ENCODE data around the gene FBLL1.

Gene FBLL1

GRCh38 chr5:168578538-168579487 is 49.7 kb downstream of the FBLL1 start, which contains the start of gene PANK3:
Gene PANK3 (minus strand): TSS chr5:168579368. CDS start chr5:168579283, 85 bp downstream.
- Histone ChIP-seq H3K36me3 (ENCODE audit: control insufficient read depth in 2 of 2, insufficient read depth in 2 of 2, low read length in 2 of 2) (no peaks in the 10 kb centered on the region), H3K4me1 (ENCODE audit: control insufficient read depth, insufficient read depth, low read length) (peaks cover 12% of the 10 kb centered on the region), H3K4me3 (ENCODE audit: low read length in 2 of 2) (peak within 1 kb of the TSS; percentile 93 to 97), H3K9ac (ENCODE audit: low read length in 2 of 2) (peak within 1 kb of the TSS; percentile 95 to 97), H3K27me3 (ENCODE audit: control insufficient read depth in 1 of 2, insufficient read depth in 2 of 2, low read length in 2 of 2) (no peaks in the 10 kb centered on the region), H3K9me3 (ENCODE audit: control insufficient read depth in 2 of 2, low read length in 2 of 2) (no peaks in the 10 kb centered on the region), H3K27ac (ENCODE audit: low read length) (peak within 1 kb of the TSS; percentile 93)

- H3K36me3 ChIP-seq (ENCODE audit: control insufficient read depth in 2 of 2, insufficient read depth in 2 of 2, low read length in 2 of 2) = no peaks in the 10 kb centered on the region
- H3K4me3 ChIP-seq (ENCODE audit: low read length in 2 of 2) = peak overlapping the region; percentile 85 to 93
- H3K4me1 ChIP-seq (ENCODE audit: control insufficient read depth, insufficient read depth, low read length) = peaks cover 12% of the 10 kb centered on the region
- no peaks in the 10 kb centered on the region for H3K9me3 ChIP-seq (ENCODE audit: control insufficient read depth in 2 of 2, low read length in 2 of 2)
- H3K9ac ChIP-seq (ENCODE audit: low read length in 2 of 2) = peak overlapping the region; percentile 95 to 97
- peak overlapping the region; percentile 93 for H3K27ac ChIP-seq (ENCODE audit: low read length)
- no peaks in the 10 kb centered on the region for H3K27me3 ChIP-seq (ENCODE audit: control insufficient read depth in 1 of 2, insufficient read depth in 2 of 2, low read length in 2 of 2)
Measured at GRCh38 chr5:168579488-168580226, 50.6 kb downstream of the FBLL1 start.

GRCh38 chr5:168580227-168580508 is 51.1 kb downstream of the FBLL1 start:
- no peaks in the 10 kb centered on the region for H3K27me3 ChIP-seq (ENCODE audit: control insufficient read depth in 1 of 2, insufficient read depth in 2 of 2, low read length in 2 of 2)
- H3K4me1 ChIP-seq (ENCODE audit: control insufficient read depth, insufficient read depth, low read length) = peaks cover 12% of the 10 kb centered on the region
- H3K9ac ChIP-seq (ENCODE audit: low read length in 2 of 2) = peak overlapping the region; percentile 86 to 95
- H3K36me3 ChIP-seq (ENCODE audit: control insufficient read depth in 2 of 2, insufficient read depth in 2 of 2, low read length in 2 of 2) = no peaks in the 10 kb centered on the region
- peak overlapping the region; percentile 85 to 93 for H3K4me3 ChIP-seq (ENCODE audit: low read length in 2 of 2)
- H3K27ac ChIP-seq (ENCODE audit: low read length) = peak overlapping the region; percentile 93
- no peaks in the 10 kb centered on the region for H3K9me3 ChIP-seq (ENCODE audit: control insufficient read depth in 2 of 2, low read length in 2 of 2)

Data from stomach smooth muscle (tissue), 2 donors.